ENCODE measurements around the gene TSTD1. TPM values are rescaled to one million over a fixed set of nuclear protein-coding genes. Genes with fewer than 3 reads are reported as not detected.

TSTD1 gene
- total and polyA plus RNA-seq, 2 donors (not counting 1 experiment from before 2014, with no cell fraction given), result 0.24 to 0.66 TPM

- Histone ChIP-seq H3K4me2 (ENCODE audit: extremely low read depth, insufficient read depth, low read length) (peak overlapping the region; percentile 88), H2AFZ (ENCODE audit: low read length) (peak overlapping the region; percentile 71), H3K9me3 (ENCODE audit: control insufficient read depth, insufficient read depth, low read depth, low read length) (no peaks in the 10 kb centered on the region), H3K4me1 (ENCODE audit: control insufficient read depth, extremely low read depth, insufficient read depth, low read length) (no peaks in the 10 kb centered on the region), H3K79me2 (ENCODE audit: control insufficient read depth, insufficient read depth, low read length) (peaks cover 15% of the 10 kb centered on the region), H3K27ac (ENCODE audit: insufficient read depth, low read length) (peak overlapping the region; percentile 95), H4K20me1 (ENCODE audit: control insufficient read depth, extremely low read depth, insufficient read depth, low read length) (no peaks in the 10 kb centered on the region), H3K27me3 (ENCODE audit: control insufficient read depth, insufficient read depth, low read length) (no peaks in the 10 kb centered on the region), H3K9ac (ENCODE audit: insufficient read depth, low read length) (peak overlapping the region; percentile 77), H3K4me3 (replicated peaks in 1 of 4; ENCODE audit: control extremely low read depth in 1 of 4, insufficient read depth in 1 of 4, low read depth in 3 of 4, low read length in 4 of 4) (peak overlapping the region; percentile 86 to 98 (median 90)), H3K36me3 (ENCODE audit: control insufficient read depth, insufficient read depth, low read length) (peaks cover 13% of the 10 kb centered on the region)
- no peak for TF ChIP-seq CTCF (conservative IDR thresholded peaks at IDR 0.05 in 1 of 2, IDR thresholded peaks at IDR 0.05 in 1 of 2; ENCODE audit: low read depth in 1 of 2, low read length in 2 of 2)
- DNase-seq (ENCODE audit: low read depth in 2 of 2), result peak; percentile 69 to 73
These were observed 6.4 kb upstream of the TSTD1 start for GRCh38 chr1:161044908-161045735.

- peak overlapping the region; percentile 88 for H3K4me2 ChIP-seq (ENCODE audit: extremely low read depth, insufficient read depth, low read length)
- peak overlapping the region; percentile 77 for H3K9ac ChIP-seq (ENCODE audit: insufficient read depth, low read length)
- H2AFZ ChIP-seq (ENCODE audit: low read length), result no peak overlapping the region
- H3K79me2 ChIP-seq (ENCODE audit: control insufficient read depth, insufficient read depth, low read length), result peaks cover 15% of the 10 kb centered on the region
- H4K20me1 ChIP-seq (ENCODE audit: control insufficient read depth, extremely low read depth, insufficient read depth, low read length), result no peaks in the 10 kb centered on the region
- H3K4me1 ChIP-seq (ENCODE audit: control insufficient read depth, extremely low read depth, insufficient read depth, low read length), result no peaks in the 10 kb centered on the region
- peak overlapping the region; percentile 86 to 98 (median 90) for H3K4me3 ChIP-seq (replicated peaks in 1 of 4; ENCODE audit: control extremely low read depth in 1 of 4, insufficient read depth in 1 of 4, low read depth in 3 of 4, low read length in 4 of 4)
- peak overlapping the region; percentile 95 for H3K27ac ChIP-seq (ENCODE audit: insufficient read depth, low read length)
- peaks cover 18% of the 10 kb centered on the region for H3K36me3 ChIP-seq (ENCODE audit: control insufficient read depth, insufficient read depth, low read length)
- no peaks in the 10 kb centered on the region for H3K9me3 ChIP-seq (ENCODE audit: control insufficient read depth, insufficient read depth, low read depth, low read length)
- no peak for TF ChIP-seq EZH2 (IDR thresholded peaks at IDR 0.05; ENCODE audit: low read length, missing control alignments)
- no peak for TF ChIP-seq CTCF (conservative IDR thresholded peaks at IDR 0.05 in 1 of 2, IDR thresholded peaks at IDR 0.05 in 1 of 2; ENCODE audit: low read depth in 1 of 2, low read length in 2 of 2)
- H3K27me3 ChIP-seq (ENCODE audit: control insufficient read depth, insufficient read depth, low read length), result no peaks in the 10 kb centered on the region
- DNase-seq (ENCODE audit: low read depth in 2 of 2), result peak in 1 of 2 donors; percentile 12
These were observed 5.8 kb upstream of the TSTD1 start for GRCh38 chr1:161044535-161044907.

GRCh38 chr1:161039546-161039945 lies 782 bp upstream of the TSTD1 start:
- Histone ChIP-seq H3K27me3 (ENCODE audit: control insufficient read depth, insufficient read depth, low read length) (no peaks in the 10 kb centered on the region), H3K4me3 (replicated peaks in 1 of 4; ENCODE audit: control extremely low read depth in 1 of 4, insufficient read depth in 1 of 4, low read depth in 3 of 4, low read length in 4 of 4) (no peak overlapping the region), H3K79me2 (ENCODE audit: control insufficient read depth, insufficient read depth, low read length) (peaks cover 15% of the 10 kb centered on the region), H3K9me3 (ENCODE audit: control insufficient read depth, insufficient read depth, low read depth, low read length) (no peaks in the 10 kb centered on the region), H3K36me3 (ENCODE audit: control insufficient read depth, insufficient read depth, low read length) (peaks cover 25% of the 10 kb centered on the region), H4K20me1 (ENCODE audit: control insufficient read depth, extremely low read depth, insufficient read depth, low read length) (no peaks in the 10 kb centered on the region), H2AFZ (ENCODE audit: low read length) (no peak overlapping the region), H3K4me2 (ENCODE audit: extremely low read depth, insufficient read depth, low read length) (no peak overlapping the region), H3K9ac (ENCODE audit: insufficient read depth, low read length) (no peak overlapping the region), H3K27ac (ENCODE audit: insufficient read depth, low read length) (no peak overlapping the region), H3K4me1 (ENCODE audit: control insufficient read depth, extremely low read depth, insufficient read depth, low read length) (no peaks in the 10 kb centered on the region)
- no peak for TF ChIP-seq CTCF (conservative IDR thresholded peaks at IDR 0.05 in 1 of 2, IDR thresholded peaks at IDR 0.05 in 1 of 2; ENCODE audit: low read depth in 1 of 2, low read length in 2 of 2)
- no peak for DNase-seq (ENCODE audit: low read depth in 2 of 2)
